ENCODE data around the gene AGFG2.

DNA sequence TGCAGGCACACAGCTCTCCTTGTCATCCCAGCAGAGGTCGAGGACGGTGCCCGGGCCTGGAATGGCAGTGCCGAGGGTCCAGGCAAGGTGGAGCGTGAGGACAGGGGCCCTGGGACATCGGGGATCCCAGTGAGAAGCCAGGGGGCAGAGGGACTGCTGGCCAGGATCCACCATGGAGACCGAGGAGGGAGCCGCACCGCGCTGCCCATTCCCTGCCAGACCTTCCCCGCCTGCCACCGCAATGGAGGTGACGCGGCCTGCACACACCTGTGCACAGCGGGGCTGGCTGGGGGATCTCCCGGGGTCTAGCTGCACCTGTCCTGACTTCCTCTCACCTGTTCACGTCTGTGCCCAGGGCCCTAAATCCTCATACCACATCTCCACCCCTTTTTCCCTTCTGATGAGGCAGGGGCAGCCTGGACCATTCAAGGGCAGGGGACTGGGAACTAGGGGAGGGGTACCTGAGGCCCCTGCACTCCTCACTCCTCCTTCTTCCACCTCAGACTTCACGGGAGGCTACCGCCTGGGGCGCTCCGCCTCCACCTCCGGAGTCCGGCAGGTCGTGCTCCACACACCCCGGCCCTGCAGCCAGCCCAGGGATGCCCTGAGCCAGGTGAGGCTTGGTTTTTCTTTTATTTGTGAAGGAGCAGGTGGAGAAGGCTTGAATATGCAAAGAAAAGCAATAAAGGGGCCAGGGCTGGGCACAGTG lies 48.4 kb upstream of the AGFG2 start:
- TF ChIP-seq, protein P1, sequence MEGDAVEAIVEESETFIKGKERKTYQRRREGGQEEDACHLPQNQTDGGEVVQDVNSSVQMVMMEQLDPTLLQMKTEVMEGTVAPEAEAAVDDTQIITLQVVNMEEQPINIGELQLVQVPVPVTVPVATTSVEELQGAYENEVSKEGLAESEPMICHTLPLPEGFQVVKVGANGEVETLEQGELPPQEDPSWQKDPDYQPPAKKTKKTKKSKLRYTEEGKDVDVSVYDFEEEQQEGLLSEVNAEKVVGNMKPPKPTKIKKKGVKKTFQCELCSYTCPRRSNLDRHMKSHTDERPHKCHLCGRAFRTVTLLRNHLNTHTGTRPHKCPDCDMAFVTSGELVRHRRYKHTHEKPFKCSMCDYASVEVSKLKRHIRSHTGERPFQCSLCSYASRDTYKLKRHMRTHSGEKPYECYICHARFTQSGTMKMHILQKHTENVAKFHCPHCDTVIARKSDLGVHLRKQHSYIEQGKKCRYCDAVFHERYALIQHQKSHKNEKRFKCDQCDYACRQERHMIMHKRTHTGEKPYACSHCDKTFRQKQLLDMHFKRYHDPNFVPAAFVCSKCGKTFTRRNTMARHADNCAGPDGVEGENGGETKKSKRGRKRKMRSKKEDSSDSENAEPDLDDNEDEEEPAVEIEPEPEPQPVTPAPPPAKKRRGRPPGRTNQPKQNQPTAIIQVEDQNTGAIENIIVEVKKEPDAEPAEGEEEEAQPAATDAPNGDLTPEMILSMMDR (IDR thresholded peaks at IDR 0.05): no peak
- TF ChIP-seq POLR2A (IDR thresholded peaks at IDR 0.05) (no peak), EP300 (IDR thresholded peaks at IDR 0.05) (no peak)
